Sigmoid colon (tissue), 7 donors: ENCODE measurements around the gene GPR42. TPM values are rescaled to one million over a fixed set of nuclear protein-coding genes. Genes with fewer than 3 reads are reported as not detected.

Source experiments
- DNase-seq: peaks from one replicate; pipeline ENCODE4 v3.0.0-alpha.2; 2019
- H3K27ac ChIP-seq, 4 donors: fragments of 200-600 bp; sonication (generic); one replicate each; pipeline ENCODE4 v1.5.1; 2016 to 2019; ENCODE audit warnings: mild to moderate bottlenecking in 1 of 4
- H3K27me3 ChIP-seq, 3 donors: fragments of 200-600 bp; sonication (generic); one replicate each; pipeline ENCODE4 v1.5.1; 2019; ENCODE audit warnings: mild to moderate bottlenecking in 1 of 3
- H3K36me3 ChIP-seq, 4 donors: fragments of 200-600 bp; sonication (generic); one replicate each; pipeline ENCODE4 v1.5.1; 2016 to 2019
- H3K4me1 ChIP-seq, 4 donors: fragments of 200-600 bp; sonication (generic); one replicate each; pipeline ENCODE4 v1.5.1; 2017 to 2019
- H3K4me3 ChIP-seq, 4 donors: fragments of 200-600 bp; sonication (generic); one replicate each; pipeline ENCODE4 v1.5.1; 2017 to 2019; ENCODE audit warnings: mild to moderate bottlenecking in 2 of 4, moderate library complexity in 1 of 4
- H3K9me3 ChIP-seq, 4 donors: fragments of 200-600 bp in 3 of 4; sonication (generic) in 3 of 4; one replicate each; pipeline versions ENCODE4 v1.5.1 to v1.6.1; 2013 to 2019
- CTCF ChIP-seq, 4 experiments: fragments of 450-650 bp in 3 of 4; fragments of 200-600 bp in 1 of 4; IDR thresholded peaks; one replicate each; pipeline ENCODE4 v1.5.1; 2016 to 2019; ENCODE audit warnings: antibody characterized with exemption in 4 of 4, mild to moderate bottlenecking in 3 of 4, moderate library complexity in 2 of 4
- EP300 ChIP-seq, 4 donors: sonication (generic); formaldehyde crosslinking; IDR thresholded peaks; one replicate each; pipeline ENCODE4 v1.6.1; 2017; ENCODE audit warnings: antibody characterized with exemption in 4 of 4
- POLR2A ChIP-seq, 2 donors: fragments of 450-650 bp; IDR thresholded peaks; one replicate each; pipeline ENCODE4 v1.6.1; 2016; ENCODE audit warnings: antibody characterized with exemption in 2 of 2, mild to moderate bottlenecking in 2 of 2, moderate library complexity in 2 of 2
- POLR2AphosphoS5 ChIP-seq, 4 donors: sonication (generic); formaldehyde crosslinking; IDR thresholded peaks; one replicate each; pipeline ENCODE4 v1.6.1; 2017; ENCODE audit warnings: antibody characterized with exemption in 4 of 4
- WGBS, 2 donors: extraction: QIAGEN DNeasy Blood & Tissue Kit; methylation state at CpG; one replicate each; pipeline ENCODE4 v1.1.7; 2013; 5-methylcytosine and 5-hydroxymethylcytosine counted together
- intact Hi-C: fragments of 100-400 bp; cut with DNase I; formaldehyde crosslinking; loops from one replicate; pipeline ENCODE4 v1.15.1; 2023
- polyA plus RNA-seq, 3 donors: library from polyadenylated mRNA; stranded (reverse); fragments of 200-250 nt; gene quantifications; one replicate each; pipeline ENCODE4 v1.2.3, GENCODE V29; 2013
- total RNA-seq, 4 donors: library from RNA; depleted of rRNA; stranded (reverse); fragments of >200 nt; gene quantifications; one replicate each; pipeline ENCODE4 v1.1.0, GENCODE V29; 2016
- donor health status: healthy with polysubstance abuse.
- donor health status: Bipolar disorder and iron deficiency.
- donor health status: healthy.

The GPR42 gene
- total and polyA plus RNA-seq, 7 donors = 0.17 to 0.83 (median 0.31) TPM; not detected in 3

- Histone ChIP-seq H3K4me1 (no peaks in the 10 kb centered on the region), H3K9me3 (no peaks in the 10 kb centered on the region), H3K27ac (no peak overlapping the region), H3K4me3 (no peak overlapping the region), H3K27me3 (no peaks in the 10 kb centered on the region), H3K36me3 (no peaks in the 10 kb centered on the region)
- intact Hi-C loops = no loop called here
- TF ChIP-seq POLR2AphosphoS5 (IDR thresholded peaks at IDR 0.05) = no peak
- TF ChIP-seq EP300 (IDR thresholded peaks at IDR 0.05) = no peak
- no peak for TF ChIP-seq POLR2A (IDR thresholded peaks at IDR 0.05)
- DNase-seq = no peak
- 82 to 89% methylated on average over 16 of the region's 16 CpGs for WGBS, 2 donors
These were observed 29.9 kb upstream of the GPR42 start for GRCh38 chr19:35341006-35341405.

GRCh38 chr19:35341565-35342225 is 29.2 kb upstream of the GPR42 start:
- no peaks in the 10 kb centered on the region for H3K36me3 ChIP-seq
- no peaks in the 10 kb centered on the region for H3K27me3 ChIP-seq
- no peak overlapping the region for H3K4me3 ChIP-seq
- intact Hi-C loops = no loop called here
- no peaks in the 10 kb centered on the region for H3K9me3 ChIP-seq
- DNase-seq = no peak
- TF ChIP-seq EP300 (IDR thresholded peaks at IDR 0.05) (no peak), POLR2A (IDR thresholded peaks at IDR 0.05) (no peak), CTCF (IDR thresholded peaks at IDR 0.05) (no peak), POLR2AphosphoS5 (IDR thresholded peaks at IDR 0.05) (no peak)
- WGBS, 2 donors = 86 to 89% methylated on average over 14 of the region's 14 CpGs
- H3K4me1 ChIP-seq = no peaks in the 10 kb centered on the region
- no peak overlapping the region for H3K27ac ChIP-seq

- intact Hi-C loops = no loop called here
- no peak overlapping the region for H3K27ac ChIP-seq
- TF ChIP-seq POLR2A (IDR thresholded peaks at IDR 0.05) (no peak), CTCF (IDR thresholded peaks at IDR 0.05) (no peak), POLR2AphosphoS5 (IDR thresholded peaks at IDR 0.05) (no peak), EP300 (IDR thresholded peaks at IDR 0.05) (no peak)
- WGBS, 2 donors = 61 to 78% methylated on average over 5 of the region's 5 CpGs
- H3K4me1 ChIP-seq = no peaks in the 10 kb centered on the region
- no peaks in the 10 kb centered on the region for H3K9me3 ChIP-seq
- peak; percentile 6 for DNase-seq
- no peaks in the 10 kb centered on the region for H3K27me3 ChIP-seq
- no peak overlapping the region for H3K4me3 ChIP-seq
- no peaks in the 10 kb centered on the region for H3K36me3 ChIP-seq
These were observed 28.4 kb upstream of the GPR42 start for GRCh38 chr19:35342430-35342829.

- intact Hi-C loops = no loop called here
- Histone ChIP-seq H3K36me3 (no peaks in the 10 kb centered on the region), H3K9me3 (no peaks in the 10 kb centered on the region), H3K27me3 (peaks cover 0 to 2% (median 0%) of the 10 kb centered on the region in 3 donors), H3K4me1 (no peaks in the 10 kb centered on the region), H3K27ac (no peak overlapping the region), H3K4me3 (no peak overlapping the region)
- peak; percentile 40 for DNase-seq
- WGBS, 2 donors = 60 to 78% methylated on average over 17 of the region's 17 CpGs
- TF ChIP-seq EP300 (IDR thresholded peaks at IDR 0.05) (no peak), POLR2A (IDR thresholded peaks at IDR 0.05) (no peak), POLR2AphosphoS5 (IDR thresholded peaks at IDR 0.05) (no peak), CTCF (IDR thresholded peaks at IDR 0.05) (no peak)
These were observed 26.3 kb upstream of the GPR42 start for GRCh38 chr19:35344511-35345031.

- Histone ChIP-seq H3K36me3 (no peaks in the 10 kb centered on the region), H3K9me3 (no peaks in the 10 kb centered on the region), H3K27ac (no peak overlapping the region), H3K4me1 (no peaks in the 10 kb centered on the region), H3K27me3 (peaks cover 0 to 7% (median 0%) of the 10 kb centered on the region in 3 donors), H3K4me3 (no peak overlapping the region)
- no peak for TF ChIP-seq POLR2AphosphoS5 (IDR thresholded peaks at IDR 0.05)
- no peak for TF ChIP-seq EP300 (IDR thresholded peaks at IDR 0.05)
- TF ChIP-seq POLR2A (IDR thresholded peaks at IDR 0.05) = no peak
- no peak for TF ChIP-seq CTCF (IDR thresholded peaks at IDR 0.05)
- intact Hi-C loops = no loop called here
- 57 to 76% methylated on average over 11 of the region's 11 CpGs for WGBS, 2 donors
- peak; percentile 41 for DNase-seq
These were observed 25.2 kb upstream of the GPR42 start for GRCh38 chr19:35345671-35346111.
